Naive thymus-derived CD4-positive, alpha-beta T cell (primary cell): ENCODE results near the gene LYRM1. TPM values are rescaled to one million over a fixed set of nuclear protein-coding genes. Genes with fewer than 3 reads are reported as not detected.

Experiments used
- ATAC-seq: fragments of 150-1000 bp; cut with Tn5 transposase; 2 replicates; pipeline ENCODE4 v1.10.0; 2021; ENCODE audit warnings: mild to moderate bottlenecking, moderate library complexity
- CTCF ChIA-PET: fragments of 350-600 bp; sonication (Branson Sonifier 250); formaldehyde crosslinking; loops from one replicate; lab custom pipeline; 2021; ENCODE audit warnings: antibody characterized with exemption; lab: Charles Lee
- POLR2A ChIA-PET: fragments of 350-600 bp; sonication (Branson Sonifier 250); formaldehyde crosslinking; loops from one replicate; lab custom pipeline; 2021; ENCODE audit warnings: antibody characterized with exemption, inconsistent platforms; lab: Charles Lee
- DNase-seq, 9 donors: peaks; one replicate each; pipeline versions ENCODE4 v3.0.0 to v3.0.0-alpha.2; 2020 to 2022; ENCODE audit warnings: mixed read lengths in 1 of 9
- H3K27ac ChIP-seq: one replicate; pipeline ENCODE4 v1.7.0; 2013; ENCODE audit warnings: mild to moderate bottlenecking, low read depth, low read length, moderate library complexity
- H3K27me3 ChIP-seq, 2 donors: one replicate each; pipeline ENCODE4 v1.7.0; 2013; ENCODE audit warnings: low read length in 2 of 2, mild to moderate bottlenecking in 2 of 2, moderate library complexity in 2 of 2; ENCODE audit not compliant: control insufficient read depth in 2 of 2, insufficient read depth in 2 of 2
- H3K36me3 ChIP-seq, 3 experiments: 1 replicate in 2 of 3; 2 replicates in 1 of 3; pipeline ENCODE4 v1.7.0; 2013; ENCODE audit warnings: low read length in 3 of 3, mild to moderate bottlenecking in 3 of 3, moderate library complexity in 1 of 3; ENCODE audit not compliant: insufficient read depth in 3 of 3, control insufficient read depth in 2 of 3
- H3K4me1 ChIP-seq, 2 donors: one replicate each; pipeline ENCODE4 v1.7.0; 2013; ENCODE audit warnings: low read length in 2 of 2, mild to moderate bottlenecking in 2 of 2, moderate library complexity in 1 of 2; ENCODE audit not compliant: control insufficient read depth in 2 of 2, insufficient read depth in 2 of 2
- H3K4me3 ChIP-seq: 2 replicates; pipeline ENCODE4 v1.7.0; 2013; ENCODE audit warnings: mild to moderate bottlenecking, low read length
- H3K9me3 ChIP-seq, 3 experiments: 1 replicate in 2 of 3; 2 replicates in 1 of 3; pipeline ENCODE4 v1.7.0; 2013; ENCODE audit warnings: low read length in 3 of 3; ENCODE audit not compliant: control insufficient read depth in 2 of 3
- H3K27ac Mint-ChIP-seq, 9 donors: one replicate each; pipeline ENCODE4 v1.8.0; 2020 to 2022; ENCODE audit warnings: mixed read lengths in 9 of 9, mild to moderate bottlenecking in 8 of 9, moderate library complexity in 5 of 9, inconsistent platforms in 2 of 9
- H3K27me3 Mint-ChIP-seq, 5 donors: one replicate each; pipeline ENCODE4 v1.8.0; 2021 to 2022; ENCODE audit warnings: mixed read lengths in 5 of 5, mild to moderate bottlenecking in 1 of 5
- H3K36me3 Mint-ChIP-seq, 5 donors: one replicate each; pipeline ENCODE4 v1.8.0; 2020 to 2022; ENCODE audit warnings: mixed read lengths in 5 of 5, mild to moderate bottlenecking in 3 of 5, inconsistent platforms in 1 of 5
- H3K4me1 Mint-ChIP-seq, 7 donors: one replicate each; pipeline ENCODE4 v1.8.0; 2020 to 2022; ENCODE audit warnings: mixed read lengths in 7 of 7, mild to moderate bottlenecking in 3 of 7, inconsistent platforms in 1 of 7
- H3K4me3 Mint-ChIP-seq, 10 donors: one replicate each; pipeline ENCODE4 v1.8.0; 2020 to 2022; ENCODE audit warnings: mild to moderate bottlenecking in 10 of 10, mixed read lengths in 10 of 10, moderate library complexity in 6 of 10, inconsistent platforms in 2 of 10
- H3K9me3 Mint-ChIP-seq, 11 donors: one replicate each; pipeline ENCODE4 v1.8.0; 2020 to 2022; ENCODE audit warnings: mixed read lengths in 11 of 11, mild to moderate bottlenecking in 4 of 11, inconsistent platforms in 1 of 11, moderate library complexity in 1 of 11
- intact Hi-C, 2 donors: fragments of 100-400 bp; cut with micrococcal nuclease; formaldehyde crosslinking; loops; one replicate each; pipeline ENCODE4 v1.15.1; 2023
- polyA plus RNA-seq, 2 donors: library from polyadenylated mRNA; unstranded; fragments of 300-500 nt; fragmentation: Illumina TruSeq; gene quantifications; one replicate each; pipeline ENCODE4 v1.2.3, GENCODE V29; 2021
- total RNA-seq, 6 experiments: library from RNA in 5 of 6; stranded (reverse) in 5 of 6; gene quantifications; 1 replicate in 5 of 6; 2 replicates in 1 of 6; pipeline ENCODE4 v1.2.3 and lab custom pipeline; 2021 to 2026

The LYRM1 gene, protein sequence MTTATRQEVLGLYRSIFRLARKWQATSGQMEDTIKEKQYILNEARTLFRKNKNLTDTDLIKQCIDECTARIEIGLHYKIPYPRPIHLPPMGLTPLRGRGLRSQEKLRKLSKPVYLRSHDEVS
- total RNA-seq (10 to 100 TPM; 13.4 to 29.1 (median 20.0) TPM), polyA plus RNA-seq (10 to 100 TPM; 33.3 to 43.8 TPM), total RNA-seq (lab: John Stamatoyannopoulos, UW) (15.2 reads per million, percentile 44 among the genes with 10 or more reads in this experiment)

DNA sequence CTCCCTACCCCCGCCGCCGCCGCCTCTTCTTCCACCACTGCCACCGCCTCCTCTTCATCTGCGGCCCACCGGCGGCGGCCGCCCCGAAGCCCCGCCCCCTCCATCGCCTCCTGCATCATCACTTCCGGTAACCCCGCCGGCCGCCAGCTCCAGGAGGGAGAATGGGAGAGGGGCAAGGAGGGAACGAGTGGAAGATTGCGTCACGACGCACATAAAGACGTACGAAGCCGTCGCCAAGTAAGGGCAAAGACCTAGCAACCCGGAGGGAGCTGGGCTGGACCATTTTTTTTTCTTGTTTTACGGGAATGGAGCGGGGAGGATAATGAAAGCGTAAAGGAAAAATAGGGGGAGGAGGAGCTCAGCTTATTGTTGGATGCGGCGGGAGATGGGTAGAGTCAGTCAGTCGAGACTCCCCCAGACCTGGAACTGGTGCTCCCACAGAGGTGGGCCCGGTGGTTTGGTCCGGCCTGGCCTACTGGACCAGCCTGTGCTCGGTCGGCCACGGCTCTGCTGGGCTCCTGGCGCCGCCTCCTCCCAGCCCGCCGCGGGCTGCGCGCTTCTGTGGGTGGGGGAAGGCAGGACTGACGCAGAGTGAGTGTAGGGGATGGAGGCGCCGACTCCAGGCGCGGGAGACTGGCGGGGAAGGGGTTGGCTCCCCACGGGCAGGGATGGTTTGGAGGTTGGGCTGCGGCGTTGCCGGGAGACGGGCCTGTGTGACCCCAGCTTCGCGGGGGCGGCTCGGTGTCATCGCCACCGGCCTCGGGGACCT, at the start of gene LYRM1, which contains the start of gene DCUN1D3:
Gene LYRM1, plus strand, starts transcription at position 473 of the 769 bp plus-strand sequence. CDS start 14,785 bp downstream, outside the sequence.
Gene DCUN1D3, minus strand, starts transcription at position 60 of the 769 bp plus-strand sequence. CDS start 37,820 bp downstream, outside the sequence.
- DNase-seq (peak; percentile 65 to 90 (median 79)), ATAC-seq (peak; percentile 80)
- H3K4me1 ChIP-seq, result peaks cover 23 to 29% of the 10 kb centered on the region in 2 donors
- Mint-ChIP-seq H3K4me3 (peak within 1 kb of the TSS; percentile 87 to 99 (median 96)), H3K36me3 (peaks cover 4 to 34% (median 5%) of the 10 kb centered on the region in 5 donors), H3K9me3 (peaks cover 0 to 5% (median 0%) of the 10 kb centered on the region in 11 donors), H3K27ac (peak within 1 kb of the TSS; percentile 94 to 99 (median 97)), H3K4me1 (peaks cover 52 to 76% (median 71%) of the 10 kb centered on the region in 7 donors), H3K27me3 (no peaks in the 10 kb centered on the region)
- CTCF ChIA-PET, result interaction anchor here (0.6 kb wide), 1 partner anchor 26 kb away, joined by 3 read pairs; no protein-coding TSS in a partner anchor
- POLR2A ChIA-PET, result interaction anchor here (0.7 to 2.5 kb wide), 6 partner anchors 22 to 1437 kb away, joined by 3 to 12 read pairs (median 3); no protein-coding TSS in a partner anchor
- peak within 1 kb of the TSS; percentile 88 for H3K4me3 ChIP-seq
- intact Hi-C loops, result loop anchor here (1.0 to 10.0 kb wide), 18 partner anchors 16 to 1833 kb away; partner anchors contain the start of genes ERI2 (in 2 of the 2), LDAF1 (in 2 of the 2), REXO5 (in 2 of the 2) and THUMPD1 (in 2 of the 2)
- peak within 1 kb of the TSS; percentile 97 for H3K27ac ChIP-seq
- H3K9me3 ChIP-seq, result no peaks in the 10 kb centered on the region
- H3K27me3 ChIP-seq, result no peaks in the 10 kb centered on the region
- peaks cover 0 to 6% (median 0%) of the 10 kb centered on the region in 3 experiments for H3K36me3 ChIP-seq

DNA sequence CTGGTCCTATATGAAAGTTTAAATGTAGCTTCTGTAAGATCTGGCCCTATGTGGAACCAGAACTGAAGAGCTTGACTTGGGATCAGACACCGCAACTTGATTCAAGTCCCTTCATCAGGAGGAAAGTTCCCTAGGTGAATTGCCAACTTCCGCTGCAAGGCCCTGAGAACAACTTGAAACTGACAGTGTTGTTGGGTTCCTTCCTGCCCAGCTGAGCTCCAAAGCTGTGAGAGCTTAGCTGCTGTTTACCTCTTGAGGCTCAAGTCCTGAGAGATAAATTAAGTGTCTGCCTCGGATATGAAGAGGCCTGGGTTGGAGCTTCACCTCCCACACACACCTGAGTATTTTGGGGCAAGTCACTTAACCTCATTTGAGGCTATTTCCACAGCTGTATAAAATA, 49.6 kb upstream of the LYRM1 start:
- DNase-seq, result no peak
- no peaks in the 10 kb centered on the region for H3K36me3 ChIP-seq
- ChIA-PET CTCF (interaction anchor here (0.5 to 3.2 kb wide), 18 partner anchors 10 to 1469 kb away, joined by 3 to 23 read pairs (median 3); no protein-coding TSS in a partner anchor), POLR2A (no interaction called here)
- H3K27ac Mint-ChIP-seq, result peak overlapping the region in 2 of 9 donors; percentile 3 to 42
- intact Hi-C loops, result loop anchor here (1.0 to 10.0 kb wide), 11 partner anchors 24 to 704 kb away; partner anchors contain the start of genes DCUN1D3 (in 1 of the 2) and LYRM1 (in 1 of the 2)
- ATAC-seq, result no peak
- no peaks in the 10 kb centered on the region for H3K4me1 ChIP-seq
- no peak overlapping the region for H3K27ac ChIP-seq
- H3K4me3 ChIP-seq, result no peak overlapping the region
- no peaks in the 10 kb centered on the region for H3K9me3 Mint-ChIP-seq
- no peaks in the 10 kb centered on the region for H3K9me3 ChIP-seq
- peaks cover 0 to 22% (median 4%) of the 10 kb centered on the region in 5 donors for H3K36me3 Mint-ChIP-seq
- no peaks in the 10 kb centered on the region for H3K27me3 Mint-ChIP-seq
- H3K27me3 ChIP-seq, result no peaks in the 10 kb centered on the region
- H3K4me3 Mint-ChIP-seq, result no peak overlapping the region
- peaks cover 0 to 34% (median 5%) of the 10 kb centered on the region in 7 donors for H3K4me1 Mint-ChIP-seq

DNA sequence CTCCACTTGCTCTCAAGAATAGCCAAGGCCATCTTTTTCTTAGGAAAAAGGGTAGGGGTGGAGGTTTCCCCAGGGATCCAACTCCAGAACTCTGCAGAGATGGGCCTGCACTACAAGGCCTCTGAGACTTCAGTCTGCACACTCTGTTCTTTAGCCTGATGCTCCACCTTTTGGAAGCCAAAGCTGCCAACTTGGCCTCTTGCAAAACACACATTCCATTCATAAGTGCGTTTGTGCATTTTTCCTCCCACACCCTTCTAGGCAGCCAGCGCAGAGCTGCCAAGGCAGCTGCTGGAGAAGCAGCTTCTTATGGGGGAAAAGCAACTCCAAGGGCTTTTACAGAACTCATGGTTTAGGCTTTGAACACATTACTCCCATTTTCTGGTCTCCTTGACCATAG, 49.0 kb upstream of the LYRM1 start:
- Histone ChIP-seq H3K4me1 (no peaks in the 10 kb centered on the region), H3K9me3 (no peaks in the 10 kb centered on the region), H3K4me3 (no peak overlapping the region), H3K27ac (no peak overlapping the region), H3K36me3 (no peaks in the 10 kb centered on the region), H3K27me3 (no peaks in the 10 kb centered on the region)
- no peaks in the 10 kb centered on the region for H3K9me3 Mint-ChIP-seq
- H3K4me1 Mint-ChIP-seq, result peaks cover 0 to 38% (median 5%) of the 10 kb centered on the region in 7 donors
- H3K27ac Mint-ChIP-seq, result no peak overlapping the region
- intact Hi-C loops, result loop anchor here (2.0 to 10.0 kb wide), 6 partner anchors 23 to 703 kb away; partner anchors contain the start of genes DCUN1D3 (in 1 of the 2) and LYRM1 (in 1 of the 2)
- H3K4me3 Mint-ChIP-seq, result no peak overlapping the region
- H3K27me3 Mint-ChIP-seq, result no peaks in the 10 kb centered on the region
- DNase-seq, result no peak
- ATAC-seq, result no peak
- POLR2A ChIA-PET, result no interaction called here
- CTCF ChIA-PET, result interaction anchor here (0.5 to 3.2 kb wide), 6 partner anchors 23 to 1160 kb away, joined by 3 to 23 read pairs (median 3); no protein-coding TSS in a partner anchor
- H3K36me3 Mint-ChIP-seq, result peaks cover 0 to 21% (median 4%) of the 10 kb centered on the region in 5 donors

DNA sequence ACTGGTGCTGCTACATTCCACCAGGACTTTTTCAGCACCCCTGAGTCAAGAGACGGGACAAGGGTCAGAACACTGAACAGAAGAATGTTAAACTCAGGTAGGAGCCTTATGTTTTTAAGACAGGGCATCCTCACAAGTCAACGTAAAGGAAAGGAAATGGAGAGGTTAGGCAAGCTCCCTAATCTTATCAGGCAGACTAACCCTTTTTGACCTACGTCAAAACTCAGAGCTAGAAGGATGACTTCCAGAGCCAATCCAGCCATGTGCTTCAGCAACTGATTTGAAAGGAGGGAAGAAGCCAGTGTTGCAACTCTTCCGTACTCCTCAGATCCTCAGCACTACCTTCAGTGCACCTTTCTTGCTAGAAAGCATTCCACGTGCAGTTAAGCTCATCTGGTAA, 47.4 kb upstream of the LYRM1 start:
- Histone ChIP-seq H3K27me3 (no peaks in the 10 kb centered on the region), H3K36me3 (no peaks in the 10 kb centered on the region), H3K27ac (no peak overlapping the region), H3K4me1 (no peaks in the 10 kb centered on the region), H3K9me3 (no peaks in the 10 kb centered on the region), H3K4me3 (no peak overlapping the region)
- no peak for DNase-seq
- Mint-ChIP-seq H3K27ac (peak overlapping the region in 1 of 9 donors; percentile 51), H3K27me3 (no peaks in the 10 kb centered on the region), H3K9me3 (no peaks in the 10 kb centered on the region), H3K4me3 (no peak overlapping the region), H3K4me1 (peaks cover 0 to 37% (median 5%) of the 10 kb centered on the region in 7 donors), H3K36me3 (peaks cover 0 to 25% (median 4%) of the 10 kb centered on the region in 5 donors)
- ChIA-PET CTCF (interaction anchor here (0.9 to 3.2 kb wide), 3 partner anchors 21 to 231 kb away, joined by 3 to 18 read pairs (median 4); no protein-coding TSS in a partner anchor), POLR2A (interaction anchor here (1.4 kb wide), 1 partner anchor 21 kb away, joined by 3 read pairs; no protein-coding TSS in a partner anchor)
- intact Hi-C loops, result loop anchor here (1.0 to 10.0 kb wide), 5 partner anchors 24 to 702 kb away; no protein-coding TSS in a partner anchor
- no peak for ATAC-seq

DNA sequence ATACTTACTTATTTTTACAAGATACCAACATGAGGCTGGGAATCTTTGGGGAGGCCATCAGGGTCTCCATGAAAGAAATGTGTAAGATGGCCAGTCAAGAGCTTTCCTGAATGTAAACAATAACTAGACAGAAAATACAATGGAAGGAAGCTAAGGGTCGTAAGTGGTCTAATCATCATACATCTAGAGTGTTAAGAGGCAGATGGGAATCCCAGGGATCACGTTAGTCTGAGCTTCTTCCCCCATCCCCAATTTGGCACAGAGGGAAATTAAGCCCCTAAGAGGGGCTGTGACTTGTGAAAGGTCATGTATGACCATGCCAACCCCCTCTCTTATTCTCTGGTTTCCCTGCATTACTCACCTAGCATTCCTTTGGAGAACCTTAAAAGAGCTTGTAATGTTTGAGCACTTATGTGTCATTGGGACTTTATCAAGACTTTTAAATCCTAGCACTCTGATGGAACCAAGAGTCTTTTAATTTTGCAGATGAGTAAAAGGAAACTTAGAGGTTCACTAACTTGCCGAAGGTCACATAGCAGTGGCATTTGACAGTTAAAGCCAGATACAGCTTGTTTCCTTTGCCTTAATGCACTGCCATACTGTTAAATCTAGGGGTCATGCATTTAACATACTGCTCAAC, 46.5 kb upstream of the LYRM1 start:
- Mint-ChIP-seq H3K4me3 (no peak overlapping the region), H3K9me3 (no peaks in the 10 kb centered on the region), H3K4me1 (peaks cover 0 to 36% (median 5%) of the 10 kb centered on the region in 7 donors), H3K36me3 (peaks cover 0 to 27% (median 4%) of the 10 kb centered on the region in 5 donors), H3K27me3 (no peaks in the 10 kb centered on the region), H3K27ac (peak overlapping the region in 1 of 9 donors; percentile 33)
- POLR2A ChIA-PET, result interaction anchor here (1.4 kb wide), 1 partner anchor 20 kb away, joined by 3 read pairs; no protein-coding TSS in a partner anchor
- Histone ChIP-seq H3K4me3 (no peak overlapping the region), H3K27ac (no peak overlapping the region), H3K4me1 (no peaks in the 10 kb centered on the region), H3K27me3 (no peaks in the 10 kb centered on the region), H3K36me3 (no peaks in the 10 kb centered on the region), H3K9me3 (no peaks in the 10 kb centered on the region)
- intact Hi-C loops, result loop anchor here (1.0 to 10.0 kb wide), 5 partner anchors 25 to 701 kb away; no protein-coding TSS in a partner anchor
- no peak for DNase-seq
- ATAC-seq, result no peak
- CTCF ChIA-PET, result interaction anchor here (1.0 to 1.3 kb wide), 2 partner anchors 22 to 230 kb away, joined by 3 read pairs; no protein-coding TSS in a partner anchor
